ACHN (cell line): ENCODE data around the gene RPRM.
"Not testable (repeated sequence)": the region's sequence is repeated elsewhere in the genome, so short reads cannot be mapped to it uniquely, and the experiment has no call there.

Experiments used
- DNase-seq: peaks from one replicate; pipeline ENCODE4 v3.0.0-alpha.2; 2015
- in situ Hi-C: cut with HindIII; loops from 2 replicates; pipeline ENCODE4 v1.10.0; 2017; ENCODE audit warnings: low sequenced_read_pairs, low pct_ligation_motif_present, low pct_unique_long_range_greater_than_20kb

Gene RPRM

DNA sequence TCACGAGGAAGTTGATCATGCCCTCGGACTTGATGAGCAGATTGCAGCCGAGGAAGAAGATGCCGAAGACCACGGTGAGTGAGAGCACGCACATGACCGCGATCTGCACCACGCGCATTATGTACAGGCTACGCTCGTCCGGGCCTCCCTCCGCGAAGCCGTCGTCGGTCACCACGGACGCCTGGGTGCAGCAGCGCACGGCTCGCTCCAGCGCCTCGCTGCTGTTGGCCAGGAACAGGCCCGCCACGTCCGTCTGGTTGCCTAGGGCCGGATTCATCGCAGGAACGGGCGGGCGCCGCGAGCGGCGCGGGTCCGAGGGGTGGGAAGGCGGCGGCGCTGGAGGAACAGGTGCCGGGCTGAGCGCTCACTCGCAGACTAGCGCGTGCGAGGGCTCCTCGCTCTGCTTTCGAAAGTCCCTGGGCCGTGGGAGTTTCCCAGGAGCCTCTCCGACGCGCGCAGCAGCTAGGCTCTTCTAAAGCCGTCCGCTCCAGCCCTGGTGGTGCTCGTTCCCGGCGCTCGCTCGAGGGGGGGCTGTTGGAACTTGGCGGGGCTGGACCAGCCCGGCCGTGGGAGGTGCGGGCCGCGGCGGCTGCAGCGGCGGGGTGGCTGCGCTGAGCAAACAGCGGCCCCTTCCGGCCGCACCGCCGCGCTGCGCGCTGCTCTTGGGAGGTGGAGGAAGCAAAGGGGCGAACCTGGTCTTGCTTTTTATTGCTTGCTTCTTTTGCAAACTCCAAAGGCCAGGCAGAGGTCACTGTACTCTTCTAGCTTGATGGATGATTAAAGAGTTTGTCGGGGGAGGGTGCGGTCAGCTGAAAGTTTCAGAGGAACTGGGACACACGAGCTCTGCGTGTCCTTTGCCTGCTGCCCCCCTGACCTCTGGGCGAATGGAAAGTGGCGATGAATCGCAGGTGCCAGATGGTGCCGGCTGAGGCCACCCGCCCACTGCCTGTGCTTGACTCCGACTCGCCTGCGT lies at the start of gene RPRM:
RPRM (minus strand) TSS at position 474 of the 973 bp plus-strand sequence; CDS start at position 277, 197 bp downstream.
- in situ Hi-C loops = no loop called here
- peak; percentile 65 for DNase-seq

DNA sequence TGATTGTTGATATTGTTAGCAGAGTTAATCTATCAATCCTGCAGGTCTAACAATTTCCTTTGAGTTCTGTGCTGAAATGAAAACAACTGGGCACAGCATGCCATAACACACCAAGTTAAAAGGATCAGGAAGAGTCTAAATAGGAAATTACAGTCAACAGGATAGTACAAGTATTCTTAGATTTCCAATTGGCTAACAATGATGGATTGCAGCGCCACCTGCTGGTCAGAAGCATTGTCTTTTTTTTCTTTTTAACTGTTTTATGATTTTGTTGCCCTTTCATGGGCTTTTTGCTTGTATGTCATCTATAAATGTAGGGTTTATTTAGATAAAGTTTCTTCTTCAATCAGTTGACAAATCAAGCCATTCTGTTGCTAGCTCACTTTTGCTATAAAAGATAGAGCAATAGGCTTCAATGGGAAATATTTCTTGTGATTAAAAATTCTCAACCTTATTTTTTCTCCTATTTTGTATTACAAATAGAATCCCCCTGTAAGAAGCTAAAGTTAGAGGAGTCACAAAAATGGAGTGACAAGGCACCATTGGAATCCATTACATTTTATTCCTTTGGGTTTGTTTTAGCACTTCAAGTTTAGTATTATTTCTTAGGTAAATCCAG lies 40.8 kb upstream of the RPRM start:
- in situ Hi-C loops = no loop called here
- peak; percentile 62 for DNase-seq

DNA sequence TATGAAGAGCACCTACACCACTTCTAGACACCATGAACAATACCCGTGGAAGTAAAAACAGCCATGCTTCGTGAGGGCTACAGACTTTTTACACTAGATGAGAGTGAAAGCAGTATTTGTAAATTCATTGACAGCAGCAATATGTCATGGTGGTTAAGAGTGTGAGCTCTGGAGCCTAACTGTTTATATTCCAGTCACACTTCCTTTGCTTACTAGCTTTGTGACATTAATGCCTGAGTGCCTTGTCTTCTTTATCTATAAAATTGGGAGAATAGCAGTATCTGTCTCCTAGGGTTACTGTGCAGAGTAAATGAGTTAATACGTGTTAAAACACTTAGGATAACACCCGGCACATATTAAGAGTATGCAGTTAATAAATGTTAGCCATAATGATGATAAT lies 33.8 kb upstream of the RPRM start:
- DNase-seq = no peak
- in situ Hi-C loops = no loop called here

DNA sequence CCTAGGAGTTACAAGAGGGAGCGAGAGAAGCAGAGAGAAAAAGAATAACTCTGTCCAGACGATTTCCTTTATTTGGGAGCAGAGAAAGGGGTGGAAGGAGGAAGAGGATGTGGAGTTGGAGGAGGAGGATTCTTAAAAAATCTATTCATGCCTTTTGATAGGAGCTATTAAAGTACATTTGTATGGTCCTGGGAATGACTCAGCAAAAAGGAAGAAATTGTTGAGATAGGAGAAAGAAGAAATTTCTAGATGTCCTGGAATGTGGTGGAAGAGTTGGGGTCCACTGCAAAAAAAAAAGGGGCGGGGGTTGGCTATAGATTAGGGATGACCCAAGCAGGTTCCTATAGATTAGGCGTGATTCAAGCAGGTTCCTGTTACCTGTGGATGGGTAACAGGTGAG lies 32.4 kb upstream of the RPRM start:
- in situ Hi-C loops = no loop called here
- DNase-seq = no peak

DNA sequence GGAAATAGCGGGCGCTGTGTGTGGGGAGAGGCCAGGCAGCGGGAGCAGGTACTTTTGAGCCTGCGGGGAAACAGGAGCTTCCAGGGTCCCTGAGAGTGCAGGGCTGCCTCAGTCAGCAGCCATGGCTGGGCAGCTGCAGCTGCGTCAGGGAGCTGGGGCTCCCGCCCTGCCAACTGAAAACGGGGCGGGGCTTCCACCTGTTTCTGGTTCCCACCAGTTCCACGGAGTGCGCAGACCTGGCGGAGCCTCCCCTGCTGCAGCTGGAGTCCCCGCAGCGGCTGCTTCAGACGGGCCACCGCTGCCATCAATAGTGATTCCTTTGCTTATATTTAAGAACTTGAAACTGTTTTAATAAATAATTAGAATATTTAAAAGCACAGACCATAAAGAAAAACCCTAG lies 30.6 kb upstream of the RPRM start:
- in situ Hi-C loops = no loop called here
- DNase-seq = no peak

DNA sequence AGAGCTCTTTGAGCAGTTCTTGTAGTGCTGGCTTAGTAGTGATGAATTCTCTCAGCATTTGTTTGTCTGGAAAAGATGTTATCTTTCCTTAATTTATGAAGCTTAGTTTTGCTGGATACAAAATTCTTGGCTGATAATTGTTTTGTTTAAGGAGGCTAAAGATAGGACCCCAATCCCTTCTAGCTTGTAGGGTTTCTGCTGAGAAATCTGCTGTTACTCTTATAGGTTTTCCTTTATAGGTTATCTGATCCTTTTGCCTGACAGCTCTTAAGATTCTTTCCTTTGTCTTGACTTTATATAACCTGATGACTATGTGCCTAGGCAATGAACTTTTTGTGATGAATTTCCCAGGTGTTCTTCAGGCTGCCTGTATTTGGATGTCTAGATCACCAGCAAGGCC lies 27.9 kb upstream of the RPRM start:
- in situ Hi-C loops, DNase-seq: not testable (repeated sequence)

DNA sequence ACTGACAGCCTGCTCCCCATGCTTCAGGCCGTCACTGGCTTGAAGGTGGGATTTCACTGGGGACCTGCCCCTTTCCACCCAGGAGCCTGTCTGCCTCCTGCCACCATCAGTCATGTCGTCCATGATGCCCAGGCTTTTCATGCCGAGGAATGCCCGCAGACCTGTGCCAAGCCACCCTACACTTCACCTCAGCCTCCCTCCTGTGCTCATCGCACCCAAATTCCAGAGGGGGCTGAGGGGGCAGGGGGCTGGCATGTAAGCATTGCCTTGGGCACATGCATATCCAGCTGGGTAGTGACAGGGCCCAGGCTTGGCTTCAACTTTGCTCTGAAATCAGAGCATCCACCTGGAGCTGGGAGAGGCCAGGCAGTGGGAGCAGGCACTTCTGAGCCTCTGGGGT lies 20.9 kb upstream of the RPRM start:
- in situ Hi-C loops = no loop called here
- no peak for DNase-seq

DNA sequence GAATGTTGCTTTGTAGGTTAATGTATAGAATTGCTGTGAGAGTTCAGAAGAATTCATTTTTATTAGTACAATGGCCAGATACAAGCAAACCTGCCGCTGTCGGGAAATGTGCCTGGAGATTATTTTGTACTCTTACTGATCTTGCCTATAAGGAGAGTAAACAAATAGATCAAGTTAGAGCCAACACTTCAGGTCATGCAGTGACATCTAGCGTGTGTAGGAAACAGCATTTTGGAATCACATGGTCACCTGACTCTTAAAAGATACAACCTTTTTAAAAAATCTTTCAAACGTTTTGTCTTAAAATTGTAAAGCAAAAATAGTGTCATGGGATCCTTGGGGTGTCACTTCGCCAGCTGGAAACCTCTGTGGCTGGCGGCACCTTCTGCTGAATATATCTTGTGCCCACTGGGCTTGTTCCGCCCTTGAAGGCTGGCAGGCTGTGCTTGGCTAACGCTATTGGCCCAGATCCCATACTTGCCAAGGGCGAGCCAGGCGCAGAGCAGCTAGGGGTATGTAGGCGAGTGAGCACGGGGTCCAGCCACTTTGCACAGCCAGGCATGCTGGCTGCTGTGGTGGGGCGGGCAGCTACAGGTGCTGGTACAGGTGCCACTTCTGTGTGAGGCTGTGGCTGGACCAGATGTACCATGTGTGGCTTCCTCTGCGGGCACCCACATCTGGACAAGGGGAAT lies 19.5 kb upstream of the RPRM start:
- in situ Hi-C loops = no loop called here
- no peak for DNase-seq

DNA sequence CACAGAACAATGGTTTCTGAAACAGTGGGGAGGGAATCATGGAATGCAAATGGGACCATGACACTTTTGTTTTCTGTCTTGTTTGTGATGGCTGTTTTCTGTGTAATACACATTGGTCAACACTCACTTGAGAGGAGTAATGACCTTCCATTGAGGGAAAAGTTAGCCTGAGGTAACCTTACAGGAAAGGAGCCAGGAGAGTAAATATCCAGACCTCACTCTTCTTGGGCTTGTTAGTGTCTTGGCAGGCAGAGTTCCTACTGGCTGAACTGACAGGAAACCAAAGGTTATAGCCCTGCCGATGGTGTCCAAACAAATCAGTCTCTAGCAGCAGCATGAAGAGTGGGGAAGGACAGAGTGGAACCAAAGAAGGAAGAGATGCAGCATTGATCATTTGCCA lies 17.2 kb upstream of the RPRM start:
- in situ Hi-C loops = no loop called here
- no peak for DNase-seq

DNA sequence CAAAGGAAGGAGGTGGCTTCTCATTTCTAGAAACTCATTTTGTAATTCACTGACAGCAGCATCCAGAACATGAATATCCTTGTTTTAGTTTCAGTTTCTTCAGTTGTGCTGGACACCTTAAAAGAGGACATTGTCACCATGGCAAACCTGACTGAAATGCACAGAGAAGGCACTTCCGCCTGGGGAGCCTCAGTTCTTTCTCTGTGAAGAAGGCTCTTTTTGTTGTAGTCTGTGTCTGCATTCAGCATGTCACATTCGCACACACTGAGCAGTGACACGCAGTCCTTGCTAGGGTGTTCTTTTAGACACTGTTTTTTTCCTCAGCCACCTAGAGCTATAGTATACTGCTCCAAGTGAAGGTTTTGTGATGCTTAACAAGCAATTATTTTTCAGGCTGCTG lies 9.5 kb upstream of the RPRM start:
- no peak for DNase-seq
- in situ Hi-C loops = no loop called here

DNA sequence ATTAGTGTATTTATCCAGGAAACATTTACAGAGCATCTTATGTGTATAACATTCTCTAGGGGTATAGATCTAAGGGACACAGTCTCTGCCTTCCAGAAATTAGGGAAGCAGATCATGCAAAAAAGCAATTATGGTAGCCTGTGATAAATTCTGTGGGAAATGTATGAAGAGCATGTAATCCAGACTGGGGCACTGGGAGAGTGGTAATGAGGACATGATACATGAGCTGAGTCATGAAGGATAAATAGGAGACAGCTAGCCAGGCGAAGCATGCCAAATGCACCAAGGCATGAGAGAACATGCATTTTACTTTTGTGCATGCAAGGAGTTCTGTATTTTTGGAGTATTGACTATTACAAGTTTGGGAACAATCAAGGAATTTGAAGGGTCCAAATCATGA lies 8.9 kb upstream of the RPRM start:
- DNase-seq = no peak
- in situ Hi-C loops = no loop called here

DNA sequence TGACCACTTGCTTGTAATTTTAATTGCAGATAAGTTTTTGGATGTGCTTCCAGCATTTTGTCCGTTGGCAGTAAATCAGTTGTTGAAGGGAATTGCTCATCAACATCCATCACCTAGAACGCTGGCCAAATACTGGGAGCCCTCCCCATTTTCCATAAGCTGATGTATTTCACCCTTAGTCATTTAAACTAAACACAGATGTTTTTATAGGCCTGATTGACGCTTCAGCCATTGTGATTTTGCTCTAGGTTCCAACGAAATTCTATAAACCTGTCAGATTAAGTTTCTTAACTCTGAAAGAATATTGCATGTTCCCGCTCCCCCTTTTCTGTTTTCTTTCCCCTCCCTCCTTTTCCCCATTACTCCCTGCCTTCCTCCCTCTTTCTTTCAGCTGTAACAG lies 1.0 kb upstream of the RPRM start:
- in situ Hi-C loops = no loop called here
- DNase-seq = no peak

DNA sequence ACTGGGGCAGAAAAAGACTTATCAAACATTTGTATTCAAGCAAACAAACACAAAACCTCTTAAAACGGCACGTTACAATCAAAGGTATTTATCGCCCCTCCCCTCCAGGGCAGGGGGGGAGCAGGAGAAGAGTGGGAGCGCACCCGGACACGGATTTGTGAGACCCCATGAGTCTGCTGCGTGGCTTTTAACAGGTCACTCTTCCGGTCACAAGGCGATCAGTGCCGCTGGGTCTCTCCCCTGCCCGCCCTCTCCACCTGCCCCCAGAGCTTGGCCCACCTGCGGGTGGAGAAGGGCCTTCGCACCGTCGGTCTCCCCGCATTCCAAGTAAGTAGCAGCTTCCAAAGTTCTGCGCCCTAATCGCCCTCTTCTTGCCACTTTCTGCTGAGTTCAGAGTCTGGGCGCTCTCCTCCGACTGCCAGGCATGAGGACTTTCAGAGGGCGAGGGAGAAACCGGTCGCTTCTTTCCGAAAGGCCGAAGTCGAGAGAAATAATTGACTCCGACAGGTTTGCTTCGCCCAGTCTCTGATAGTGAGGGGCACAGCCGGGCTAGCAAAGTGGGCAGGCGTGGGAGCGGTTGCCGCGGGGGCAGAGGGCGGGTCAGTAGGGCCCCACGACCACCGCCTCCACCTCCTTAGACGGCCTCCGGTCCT lies 800 bp downstream of the RPRM start:
- in situ Hi-C loops = no loop called here
- DNase-seq = no peak

DNA sequence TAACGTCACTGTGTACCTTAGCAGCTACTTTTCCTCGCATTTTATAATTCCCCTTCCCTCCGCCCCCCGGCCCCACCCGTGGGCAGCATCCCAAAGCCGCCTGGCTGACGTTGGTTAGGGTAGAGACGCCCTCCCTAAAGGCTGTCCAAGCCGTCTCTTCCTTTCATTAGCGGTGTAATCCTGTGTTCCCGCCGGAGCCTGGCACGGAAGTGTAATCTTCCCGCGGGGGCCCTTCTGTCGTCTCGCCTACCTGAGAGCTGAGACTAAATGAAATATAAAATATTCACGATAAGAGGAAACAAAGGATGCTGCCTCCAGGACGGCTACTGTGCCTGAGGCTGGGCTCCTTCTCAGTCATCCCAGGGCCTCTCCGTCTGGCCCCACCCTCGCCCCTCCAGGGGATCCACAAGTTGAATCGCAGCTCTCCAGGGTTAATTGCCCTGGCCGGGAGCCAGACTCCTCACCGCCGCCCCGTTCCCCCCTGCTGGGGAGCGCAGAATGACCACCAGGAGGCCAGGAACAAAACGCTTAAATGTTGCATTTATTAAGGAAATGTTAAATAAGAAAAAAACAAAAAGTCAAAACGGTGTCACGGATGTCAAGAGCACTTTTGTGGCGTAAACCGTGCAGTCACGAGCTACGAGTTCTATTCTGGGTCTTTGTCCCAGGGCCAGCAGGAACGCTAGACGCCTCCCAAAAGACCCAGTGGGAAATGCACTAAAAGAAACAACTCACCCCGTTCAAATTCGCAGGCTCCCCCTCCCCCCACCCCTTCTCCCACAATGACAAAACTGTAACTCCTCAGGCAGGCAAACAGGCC lies 1.5 kb downstream of the RPRM start:
- in situ Hi-C loops = no loop called here
- DNase-seq = no peak

DNA sequence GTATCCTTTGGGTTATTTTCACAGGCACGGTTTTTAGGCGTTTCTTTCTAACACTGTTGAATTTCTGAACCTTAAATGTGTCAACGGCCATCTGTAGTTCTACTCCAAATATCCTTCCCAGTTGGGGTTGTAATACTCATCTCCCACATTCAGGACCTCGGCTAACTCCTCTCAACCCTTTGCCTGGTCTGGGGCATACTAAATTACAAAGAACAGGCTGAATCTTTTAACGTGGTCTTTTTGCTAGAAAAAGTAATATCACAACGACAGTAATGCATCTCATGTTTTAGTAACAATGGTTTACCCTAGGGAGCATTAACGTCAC lies 2.1 kb downstream of the RPRM start:
- no peak for DNase-seq
- in situ Hi-C loops = no loop called here

DNA sequence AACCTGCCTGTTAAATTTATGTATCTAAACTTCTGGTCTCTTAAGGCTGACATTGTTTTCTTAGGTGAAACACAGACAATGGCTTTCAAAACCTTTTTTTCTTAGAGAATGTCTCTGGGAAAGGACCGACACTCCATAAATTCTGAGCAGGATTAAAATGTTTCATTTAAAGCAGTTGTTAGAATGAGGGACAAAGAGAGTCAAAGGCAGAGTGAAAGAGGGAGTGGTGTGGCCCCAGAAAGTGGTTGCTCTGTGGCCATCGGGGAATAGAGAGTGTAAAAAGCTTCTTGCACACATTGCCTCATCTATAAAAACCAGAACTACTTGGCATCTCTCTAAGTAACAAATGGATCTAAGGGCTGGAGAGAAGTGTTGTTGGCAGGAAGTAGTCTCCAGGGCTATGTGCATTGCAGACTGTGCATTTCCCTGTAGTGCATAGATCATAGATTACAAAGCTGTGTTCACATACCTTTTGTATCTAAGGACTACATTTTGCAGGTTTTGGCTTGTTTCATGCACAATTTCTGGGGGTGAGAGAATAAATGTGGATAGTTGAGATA lies 3.6 kb downstream of the RPRM start:
- in situ Hi-C loops = no loop called here
- no peak for DNase-seq

DNA sequence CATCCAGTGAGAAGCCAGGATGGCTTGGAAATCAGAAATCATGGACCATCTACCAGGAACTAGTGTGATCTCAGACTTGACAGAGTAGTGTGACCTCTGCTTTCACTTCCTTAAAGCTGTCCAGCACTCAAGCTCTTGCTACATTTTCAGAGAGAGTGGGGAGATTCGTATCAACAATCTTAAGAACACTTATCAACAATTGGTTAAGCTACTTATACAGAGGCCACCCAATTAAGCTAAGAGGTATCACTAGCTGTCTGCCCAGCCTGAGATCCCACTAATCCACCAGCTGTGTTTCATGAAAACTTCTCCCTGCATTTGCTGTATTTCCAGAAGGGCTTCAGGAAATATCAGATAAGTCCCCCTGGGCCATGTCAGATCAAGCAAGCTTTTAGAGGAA lies 4.2 kb downstream of the RPRM start:
- in situ Hi-C loops = no loop called here
- DNase-seq = no peak

DNA sequence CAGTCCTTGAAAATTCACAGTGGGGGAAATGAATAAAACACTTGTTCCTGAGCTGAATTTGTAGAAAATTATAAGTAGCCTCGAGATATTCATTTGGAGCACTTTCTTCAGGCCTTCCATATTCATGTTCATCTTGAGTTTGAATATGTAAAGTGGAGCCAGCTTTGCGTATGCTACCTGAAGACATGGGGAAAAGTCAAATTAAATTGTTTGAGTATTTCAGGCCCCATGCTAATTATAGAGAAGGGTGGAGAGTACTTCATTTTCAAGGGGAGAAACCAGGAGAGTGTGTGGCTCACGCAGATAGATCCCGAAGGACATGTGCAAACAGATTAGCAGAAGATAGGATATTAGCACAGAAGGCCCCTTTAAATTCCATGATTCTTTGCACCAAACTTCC lies 7.7 kb downstream of the RPRM start:
- in situ Hi-C loops = no loop called here
- no peak for DNase-seq
